OCI-LY1 (cell line): Measurements from ENCODE around the gene GRB7.

Experiments
- CTCF ChIP-seq: fragments of 200-600 bp; sonication (generic), shearing (Covaris generic); IDR thresholded peaks from 2 replicates; pipeline ENCODE4 v1.5.1; 2017; ENCODE audit warnings: mild to moderate bottlenecking, antibody characterized with exemption, low read length, moderate library complexity, mixed read lengths
- EZH2 ChIP-seq: fragments of 200-600 bp; sonication (generic), shearing (Covaris generic); IDR thresholded peaks from 2 replicates; pipeline ENCODE4 v1.8.0; 2017; ENCODE audit warnings: borderline replicate concordance, mixed run types, mild to moderate bottlenecking, antibody characterized with exemption, low read length, moderate library complexity, mixed read lengths

DNA sequence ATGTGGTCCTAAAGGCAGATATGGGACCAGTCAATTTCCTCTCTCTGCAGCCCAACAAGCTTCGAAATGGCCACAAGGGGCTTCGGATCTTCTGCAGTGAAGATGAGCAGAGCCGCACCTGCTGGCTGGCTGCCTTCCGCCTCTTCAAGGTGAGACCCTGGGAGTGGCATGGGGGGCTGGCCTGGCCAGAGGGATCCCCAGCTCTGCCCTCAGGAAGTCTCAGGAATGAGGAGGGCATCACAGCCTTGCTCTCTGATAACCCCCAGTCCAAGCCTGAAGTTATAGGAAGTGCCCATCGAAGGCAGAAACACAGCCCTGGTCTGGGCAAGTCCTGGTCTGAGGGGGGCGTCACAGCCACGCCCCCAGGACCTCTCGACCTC is 7.1 kb downstream of the GRB7 start:
- TF ChIP-seq CTCF (0 out of 2 replicates have a peak, but pooled peaks have one; percentile 13), EZH2 (no peak)
